Smooth muscle cell of the pulmonary artery (primary cell): Measurements from ENCODE around the gene NAA11. TPM values are rescaled to one million over a fixed set of nuclear protein-coding genes. Genes with fewer than 3 reads are reported as not detected.

ENCODE experiments used
- total RNA-seq: library from RNA; depleted of rRNA; stranded (reverse); fragments of >200 nt; gene quantifications from 2 replicates; pipeline ENCODE4 v1.2.3, GENCODE V29; 2014

NAA11 gene
- not detected in 2 replicates for total RNA-seq

GRCh38 chr4:79325864-79326328 lies at the start of gene NAA11:
Gene NAA11, minus strand, starts transcription at chr4:79326061. Its CDS starts 184 bp downstream, at chr4:79325877.

Other genes starting within 250 kb of the NAA11 start
- gene GK2, start 82.2 kb upstream of the NAA11 start, total RNA-seq, result not detected in 2 replicates